ENCODE results near the gene PCDH9.

Gene PCDH9

DNA sequence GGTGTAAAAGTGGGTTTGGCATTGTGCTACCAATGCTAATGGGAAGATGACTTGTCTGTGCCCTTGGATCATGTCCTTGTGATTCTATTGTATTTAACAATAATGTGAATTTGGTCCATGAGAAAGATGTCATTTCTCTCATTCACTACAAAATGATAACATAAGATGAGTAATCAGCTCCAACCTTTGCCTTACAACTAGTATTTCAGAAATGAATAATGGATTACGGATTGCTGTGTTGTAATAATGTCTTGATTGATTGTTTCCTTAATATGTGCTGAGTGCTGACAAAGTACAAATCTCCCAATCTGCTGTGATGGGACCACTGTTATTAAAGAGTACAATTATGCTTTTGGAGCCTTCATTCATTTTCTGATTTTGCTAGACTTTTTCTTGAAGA is 375.0 kb downstream of the PCDH9 start:
- no peaks in the 10 kb centered on the region for H3K9me2 ChIP-seq (replicated peaks; ENCODE audit: insufficient read depth, low read length)
- H3K9me3 ChIP-seq (ENCODE audit: insufficient read depth, low read length) = no peaks in the 10 kb centered on the region
- H3K27me3 ChIP-seq (ENCODE audit: low read length) = no peaks in the 10 kb centered on the region
- no peak overlapping the region for H3K4me2 ChIP-seq (ENCODE audit: low read depth, low read length, poor library complexity, severe bottlenecking)
- H3F3A ChIP-seq (ENCODE audit: insufficient read depth) = 0 out of 2 replicates have a peak, but pooled peaks cover 2% of the 10 kb centered on the region
- H3K9ac ChIP-seq (ENCODE audit: low read length) = no peak overlapping the region
- no peaks in the 10 kb centered on the region for H3K79me2 ChIP-seq (ENCODE audit: insufficient read depth, low read length)
- no peak overlapping the region for H3K4me3 ChIP-seq (ENCODE audit: insufficient read depth, low read length, poor library complexity, severe bottlenecking)
- TF ChIP-seq, protein P1, sequence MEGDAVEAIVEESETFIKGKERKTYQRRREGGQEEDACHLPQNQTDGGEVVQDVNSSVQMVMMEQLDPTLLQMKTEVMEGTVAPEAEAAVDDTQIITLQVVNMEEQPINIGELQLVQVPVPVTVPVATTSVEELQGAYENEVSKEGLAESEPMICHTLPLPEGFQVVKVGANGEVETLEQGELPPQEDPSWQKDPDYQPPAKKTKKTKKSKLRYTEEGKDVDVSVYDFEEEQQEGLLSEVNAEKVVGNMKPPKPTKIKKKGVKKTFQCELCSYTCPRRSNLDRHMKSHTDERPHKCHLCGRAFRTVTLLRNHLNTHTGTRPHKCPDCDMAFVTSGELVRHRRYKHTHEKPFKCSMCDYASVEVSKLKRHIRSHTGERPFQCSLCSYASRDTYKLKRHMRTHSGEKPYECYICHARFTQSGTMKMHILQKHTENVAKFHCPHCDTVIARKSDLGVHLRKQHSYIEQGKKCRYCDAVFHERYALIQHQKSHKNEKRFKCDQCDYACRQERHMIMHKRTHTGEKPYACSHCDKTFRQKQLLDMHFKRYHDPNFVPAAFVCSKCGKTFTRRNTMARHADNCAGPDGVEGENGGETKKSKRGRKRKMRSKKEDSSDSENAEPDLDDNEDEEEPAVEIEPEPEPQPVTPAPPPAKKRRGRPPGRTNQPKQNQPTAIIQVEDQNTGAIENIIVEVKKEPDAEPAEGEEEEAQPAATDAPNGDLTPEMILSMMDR (IDR thresholded peaks at IDR 0.05; ENCODE audit: insufficient read depth, low read length, poor library complexity, severe bottlenecking) = no peak
- no peaks in the 10 kb centered on the region for H3K36me3 ChIP-seq (ENCODE audit: low read length)
- H2AFZ ChIP-seq (ENCODE audit: low read depth, low read length, severe bottlenecking) = no peak overlapping the region
- no peaks in the 10 kb centered on the region for H4K20me1 ChIP-seq (ENCODE audit: low read depth, low read length)
- H3K27ac ChIP-seq (ENCODE audit: low read depth, low read length) = no peak overlapping the region

DNA sequence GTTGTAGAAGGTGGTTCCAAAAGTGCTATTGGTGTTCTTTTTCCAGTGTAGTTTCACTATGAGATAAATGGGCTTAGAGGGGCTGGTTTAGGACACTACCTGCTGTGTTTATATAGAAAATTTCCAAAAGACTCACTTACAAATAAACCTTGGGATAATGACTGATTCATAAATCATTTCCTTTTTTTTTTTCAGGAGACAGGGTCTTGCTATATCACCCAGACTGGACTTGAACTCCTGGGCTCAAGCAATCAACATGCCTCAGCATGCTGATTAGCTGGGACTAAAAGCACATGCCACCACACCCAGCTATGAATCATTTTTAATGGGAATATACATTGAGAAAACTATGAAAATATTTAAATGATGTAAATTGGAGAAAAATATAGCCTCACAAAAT is 376.6 kb downstream of the PCDH9 start:
- Histone ChIP-seq H3K4me3 (ENCODE audit: insufficient read depth, low read length, poor library complexity, severe bottlenecking) (no peak overlapping the region), H2AFZ (ENCODE audit: low read depth, low read length, severe bottlenecking) (no peak overlapping the region), H4K20me1 (ENCODE audit: low read depth, low read length) (no peaks in the 10 kb centered on the region), H3K9ac (ENCODE audit: low read length) (no peak overlapping the region), H3K36me3 (ENCODE audit: low read length) (no peaks in the 10 kb centered on the region), H3F3A (ENCODE audit: insufficient read depth) (0 out of 2 replicates have a peak, but pooled peaks cover 2% of the 10 kb centered on the region), H3K79me2 (ENCODE audit: insufficient read depth, low read length) (no peaks in the 10 kb centered on the region), H3K27me3 (ENCODE audit: low read length) (no peaks in the 10 kb centered on the region), H3K27ac (ENCODE audit: low read depth, low read length) (no peak overlapping the region), H3K4me2 (ENCODE audit: low read depth, low read length, poor library complexity, severe bottlenecking) (no peak overlapping the region), H3K9me2 (replicated peaks; ENCODE audit: insufficient read depth, low read length) (no peaks in the 10 kb centered on the region), H3K9me3 (ENCODE audit: insufficient read depth, low read length) (no peaks in the 10 kb centered on the region)
- TF ChIP-seq, protein P1 (IDR thresholded peaks at IDR 0.05; ENCODE audit: insufficient read depth, low read length, poor library complexity, severe bottlenecking) = no peak
- TF ChIP-seq EZH2phosphoT487 (conservative IDR thresholded peaks at IDR 0.05; ENCODE audit: low read length) = no peak

DNA sequence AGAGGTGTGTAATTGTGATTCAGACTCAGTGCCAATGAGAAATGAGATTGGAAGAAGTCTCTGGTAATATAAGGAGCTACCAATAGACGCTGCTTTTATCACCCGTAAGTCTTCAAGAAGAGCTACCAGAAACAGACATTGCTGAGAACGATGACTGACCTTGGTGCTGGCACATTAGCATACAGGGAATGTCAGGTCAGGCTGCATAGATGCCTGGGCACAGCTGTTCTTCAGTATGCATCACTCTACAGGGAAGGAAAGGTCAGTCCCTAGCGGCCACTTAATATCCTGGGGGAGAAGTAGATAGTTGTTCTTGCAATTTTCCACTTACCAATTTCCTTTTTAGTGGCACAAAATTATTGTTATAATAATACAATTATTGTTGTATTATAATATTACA is 380.4 kb downstream of the PCDH9 start:
- Histone ChIP-seq H3K4me2 (ENCODE audit: low read depth, low read length, poor library complexity, severe bottlenecking) (no peak overlapping the region), H4K20me1 (ENCODE audit: low read depth, low read length) (no peaks in the 10 kb centered on the region), H3K36me3 (ENCODE audit: low read length) (no peaks in the 10 kb centered on the region), H2AFZ (ENCODE audit: low read depth, low read length, severe bottlenecking) (no peak overlapping the region), H3K79me2 (ENCODE audit: insufficient read depth, low read length) (no peaks in the 10 kb centered on the region), H3K27me3 (ENCODE audit: low read length) (no peaks in the 10 kb centered on the region), H3K27ac (ENCODE audit: low read depth, low read length) (no peak overlapping the region), H3K9ac (ENCODE audit: low read length) (no peak overlapping the region), H3F3A (ENCODE audit: insufficient read depth) (no peaks in the 10 kb centered on the region), H3K4me3 (ENCODE audit: insufficient read depth, low read length, poor library complexity, severe bottlenecking) (no peak overlapping the region), H3K9me2 (replicated peaks; ENCODE audit: insufficient read depth, low read length) (no peaks in the 10 kb centered on the region), H3K9me3 (ENCODE audit: insufficient read depth, low read length) (no peaks in the 10 kb centered on the region)
- no peak for TF ChIP-seq EZH2phosphoT487 (conservative IDR thresholded peaks at IDR 0.05; ENCODE audit: low read length)
- TF ChIP-seq, protein P1 (IDR thresholded peaks at IDR 0.05; ENCODE audit: insufficient read depth, low read length, poor library complexity, severe bottlenecking) = no peak

Measured in SU-DHL-6 (cell line).